HepG2 (cell line): ENCODE measurements around the gene C2CD2. TPM values are rescaled to one million over a fixed set of nuclear protein-coding genes. Genes with fewer than 3 reads are reported as not detected.

ENCODE experiments used
- FOXO1 ChIP-seq: sonication (generic); formaldehyde crosslinking; IDR thresholded peaks from 2 replicates; pipeline ENCODE4 v1.4.0; 2020; ENCODE audit warnings: missing genetic modification reagents
- HDAC2 ChIP-seq: sonication (generic); formaldehyde crosslinking; IDR thresholded peaks from 2 replicates; pipeline ENCODE4 v1.4.0; 2020; ENCODE audit warnings: missing genetic modification reagents
- HHEX ChIP-seq: IDR thresholded peaks from 2 replicates; pipeline ENCODE4 v1.6.1; 2016; ENCODE audit warnings: control low read depth
- MED13 ChIP-seq: sonication (generic); formaldehyde crosslinking; IDR thresholded peaks from 2 replicates; pipeline ENCODE4 v1.5.0; 2020; ENCODE audit warnings: missing genetic modification reagents
- NFE2L1 ChIP-seq: sonication (generic); formaldehyde crosslinking; IDR thresholded peaks from 2 replicates; pipeline ENCODE4 v1.4.0; 2020; ENCODE audit warnings: missing genetic modification reagents, mild to moderate bottlenecking, borderline replicate concordance
- PCBP1 ChIP-seq: fragments of 200-400 bp; formaldehyde crosslinking; IDR thresholded peaks from 2 replicates; pipeline ENCODE4 v1.6.1; 2017; ENCODE audit warnings: mild to moderate bottlenecking, low read depth, low read length, borderline replicate concordance
- SRSF4 ChIP-seq: fragments of 200-400 bp; formaldehyde crosslinking; IDR thresholded peaks from one replicate; pipeline ENCODE4 v1.6.1; 2018; ENCODE audit warnings: mild to moderate bottlenecking, low read depth, low read length, moderate library complexity; ENCODE audit not compliant: poor library complexity, severe bottlenecking
- TOPORS ChIP-seq: sonication (generic); formaldehyde crosslinking; IDR thresholded peaks from 2 replicates; pipeline ENCODE4 v1.8.0; 2023; ENCODE audit warnings: mild to moderate bottlenecking, missing genetic modification reagents
- ZBTB2 ChIP-seq: sonication (generic); formaldehyde crosslinking; IDR thresholded peaks from 2 replicates; pipeline ENCODE4 v1.8.0; 2022; ENCODE audit warnings: low read depth, missing genetic modification reagents
- ZC3H13 ChIP-seq: sonication (generic); formaldehyde crosslinking; IDR thresholded peaks from 2 replicates; pipeline ENCODE4 v1.8.1; 2023; ENCODE audit warnings: mild to moderate bottlenecking, missing genetic modification reagents, moderate library complexity
- ZFP1 ChIP-seq: IDR thresholded peaks from 2 replicates; pipeline ENCODE4 v1.6.1; 2016
- ZNF142 ChIP-seq: sonication (generic); formaldehyde crosslinking; IDR thresholded peaks from 2 replicates; pipeline ENCODE4 v1.4.0; 2020; ENCODE audit warnings: missing genetic modification reagents
- ZNF333 ChIP-seq: sonication (generic); formaldehyde crosslinking; IDR thresholded peaks from 2 replicates; pipeline ENCODE4 v1.4.0; 2020; ENCODE audit warnings: mild to moderate bottlenecking, missing genetic modification reagents, borderline replicate concordance
- ZNF350 ChIP-seq: sonication (generic); formaldehyde crosslinking; IDR thresholded peaks from 2 replicates; pipeline ENCODE4 v1.4.0; 2020; ENCODE audit warnings: mild to moderate bottlenecking, low read depth, missing genetic modification reagents, borderline replicate concordance
- ZNF543 ChIP-seq: sonication (generic); formaldehyde crosslinking; IDR thresholded peaks from 2 replicates; pipeline ENCODE4 v1.4.0; 2020; ENCODE audit warnings: mild to moderate bottlenecking, missing genetic modification reagents
- ZNF576 ChIP-seq: sonication (generic); formaldehyde crosslinking; IDR thresholded peaks from 2 replicates; pipeline ENCODE4 v1.4.0; 2020; ENCODE audit warnings: mild to moderate bottlenecking, missing genetic modification reagents
- ZNF792 ChIP-seq: IDR thresholded peaks from 2 replicates; pipeline ENCODE4 v1.6.1; 2016
- ZNF83 ChIP-seq: sonication (generic); formaldehyde crosslinking; IDR thresholded peaks from 2 replicates; pipeline ENCODE4 v1.4.0; 2020; ENCODE audit warnings: missing genetic modification reagents, mild to moderate bottlenecking, borderline replicate concordance
- ZSCAN31 ChIP-seq: sonication (generic); formaldehyde crosslinking; IDR thresholded peaks from 2 replicates; pipeline ENCODE4 v1.5.0; 2020; ENCODE audit warnings: low read depth, mild to moderate bottlenecking, missing genetic modification reagents
- ZXDC ChIP-seq: sonication (generic); formaldehyde crosslinking; IDR thresholded peaks from 2 replicates; pipeline ENCODE4 v1.5.0; 2020; ENCODE audit warnings: mild to moderate bottlenecking, missing genetic modification reagents
- polyA plus RNA-seq, 8 experiments: library from polyadenylated mRNA; depleted of rRNA in 3 of 8; stranded (reverse) in 7 of 8; unstranded in 1 of 8; fragments of >200 nt; fragmentation: Illumina TruSeq in 4 of 8; extraction: Trizol in 4 of 8; gene quantifications; 2 replicates each; pipeline versions ENCODE4 v1.2.1 to v1.2.3, GENCODE V29; 2011 to 2016; ENCODE audit warnings: low read depth in 4 of 8, missing spikeins in 1 of 8, mixed read lengths in 1 of 8; ENCODE audit not compliant: insufficient read depth in 1 of 8
- total RNA-seq, 5 experiments: library from RNA; depleted of rRNA; stranded (reverse); fragments of >200 nt; fragmentation: Illumina TruSeq; extraction: Trizol; gene quantifications; 2 replicates each; pipeline ENCODE4 v1.2.3, GENCODE V29; 2016; ENCODE audit warnings: low read depth in 1 of 5

The C2CD2 gene
- total and polyA plus RNA-seq, 2 of the 13 experiments (the other 11 are each of a cell fraction or from before 2014, with no cell fraction given), result 12.5 to 19.7 TPM

- no peak for TF ChIP-seq ZNF142 (CRISPR knock-in tag)
- no peak for TF ChIP-seq ZNF576 (CRISPR knock-in tag)
- TF ChIP-seq MED13 (CRISPR knock-in tag), result no peak
- no peak for TF ChIP-seq FOXO1 (CRISPR knock-in tag)
- no peak for TF ChIP-seq ZFP1
- no peak for TF ChIP-seq ZXDC
- no peak for TF ChIP-seq ZNF83
- no peak for TF ChIP-seq ZNF543 (CRISPR knock-in tag)
- TF ChIP-seq ZC3H13 (CRISPR knock-in tag), result no peak
- no peak for TF ChIP-seq ZNF792
- TF ChIP-seq TOPORS, result no peak
- 0 out of 2 replicates have a peak, but pooled peaks have one; percentile 31 for TF ChIP-seq ZNF350
- TF ChIP-seq ZSCAN31 (CRISPR knock-in tag), result no peak
- no peak for TF ChIP-seq NFE2L1
- no peak for TF ChIP-seq SRSF4
- TF ChIP-seq PCBP1, result no peak
- TF ChIP-seq HHEX, result no peak
- TF ChIP-seq ZBTB2 (CRISPR knock-in tag), result no peak
- TF ChIP-seq HDAC2 (CRISPR knock-in tag), result peak; percentile 75
- no peak for TF ChIP-seq ZNF333 (CRISPR knock-in tag)
Observed at GRCh38 chr21:41957991-41958766, 4.4 kb upstream of the C2CD2 start (continued).
